COLO829 (cell line): ENCODE measurements around the gene GABBR1.

ENCODE experiments used
- DNase-seq: peaks from one replicate; pipeline ENCODE4 v3.0.0; 2012; ENCODE audit warnings: low spot score

Gene GABBR1

GRCh38 chr6:29566856-29567255 lies 66.1 kb downstream of the GABBR1 start:
- no peak for DNase-seq

GRCh38 chr6:29564875-29565274 lies 68.1 kb downstream of the GABBR1 start:
- no peak for DNase-seq

- no peak for DNase-seq
These were observed 69.5 kb downstream of the GABBR1 start for GRCh38 chr6:29563435-29563965.

- no peak for DNase-seq
These were observed 71.3 kb downstream of the GABBR1 start for GRCh38 chr6:29561606-29562181.

- DNase-seq, result no peak
These were observed 71.9 kb downstream of the GABBR1 start for GRCh38 chr6:29561091-29561490.

- DNase-seq, result no peak
These were observed 73.3 kb downstream of the GABBR1 start, which contains the start of gene UBD for GRCh38 chr6:29559524-29560287. Gene UBD (minus strand): TSS chr6:29559732. CDS start chr6:29559701, 31 bp downstream.

- no peak for DNase-seq
These were observed 74.4 kb downstream of the GABBR1 start for GRCh38 chr6:29558439-29559079.

GRCh38 chr6:29557320-29557719 lies 75.7 kb downstream of the GABBR1 start:
- no peak for DNase-seq

- DNase-seq, result no peak
These were observed 78.2 kb downstream of the GABBR1 start for GRCh38 chr6:29554764-29555163.

- no peak for DNase-seq
These were observed 79.5 kb downstream of the GABBR1 start for GRCh38 chr6:29553268-29554057.

GRCh38 chr6:29552512-29553051 lies 80.4 kb downstream of the GABBR1 start:
- peak; percentile 27 for DNase-seq

GRCh38 chr6:29547573-29547972 lies 85.4 kb downstream of the GABBR1 start:
- DNase-seq, result no peak

- DNase-seq, result no peak
These were observed 95.1 kb downstream of the GABBR1 start for GRCh38 chr6:29537714-29538403.

GRCh38 chr6:29532320-29532951 lies 100.5 kb downstream of the GABBR1 start:
- DNase-seq, result no peak

GRCh38 chr6:29531668-29532067 lies 101.3 kb downstream of the GABBR1 start:
- no peak for DNase-seq

- DNase-seq, result no peak
These were observed 102.2 kb downstream of the GABBR1 start for GRCh38 chr6:29530671-29531310.

GRCh38 chr6:29529956-29530355 lies 103.0 kb downstream of the GABBR1 start:
- no peak for DNase-seq

- no peak for DNase-seq
These were observed 103.9 kb downstream of the GABBR1 start for GRCh38 chr6:29528988-29529560.

GRCh38 chr6:29528300-29528931 lies 104.6 kb downstream of the GABBR1 start:
- no peak for DNase-seq
